T-cell (primary cell): Measurements from ENCODE around the gene UNG. TPM values are rescaled to one million over a fixed set of nuclear protein-coding genes. Genes with fewer than 3 reads are reported as not detected.

Source experiments
- ATAC-seq, 4 experiments: fragments of 200-7000 bp in 3 of 4; fragments of 150-1000 bp in 1 of 4; cut with Tn5 transposase; replicated peaks in 1 of 4; 1 replicate in 3 of 4; 2 replicates in 1 of 4; pipeline ENCODE4 v1.10.0; 2021; ENCODE audit warnings: moderate library complexity in 3 of 4, mild to moderate bottlenecking in 2 of 4, moderate number of reproducible peaks in 1 of 4
- CTCF ChIA-PET, 2 donors: fragments of 300-600 bp; sonication (Branson Sonifier 250); formaldehyde crosslinking; loops; one replicate each; lab custom pipeline; 2022; ENCODE audit warnings: antibody characterized with exemption in 2 of 2; lab: Charles Lee
- POLR2A ChIA-PET, 2 donors: fragments of 300-600 bp; sonication (Branson Sonifier 250); formaldehyde crosslinking; loops; one replicate each; lab custom pipeline; 2022; ENCODE audit warnings: antibody characterized with exemption in 2 of 2; lab: Charles Lee
- DNase-seq, 35 experiments: peaks; one replicate each; pipeline versions ENCODE4 v3.0.0 to v3.0.0-alpha.2; 2013 to 2023
- H3K27ac ChIP-seq: one replicate; pipeline ENCODE4 v1.5.1; 2013; ENCODE audit warnings: low read length
- H3K27me3 ChIP-seq, 2 experiments: replicated peaks in 1 of 2; 1 replicate in 1 of 2; 2 replicates in 1 of 2; pipeline versions ENCODE4 v1.6.1 to v1.7.0; 2013; ENCODE audit warnings: low read length in 1 of 2, mixed read lengths in 1 of 2; ENCODE audit not compliant: control insufficient read depth in 2 of 2, insufficient read depth in 2 of 2; ENCODE audit errors: extremely low read depth in 1 of 2
- H3K36me3 ChIP-seq, 2 donors: 1 replicate in 1 of 2; 2 replicates in 1 of 2; pipeline versions ENCODE4 v1.6.1 to v1.7.0; 2013; ENCODE audit warnings: low read length in 1 of 2; ENCODE audit not compliant: control insufficient read depth in 2 of 2, insufficient read depth in 1 of 2; ENCODE audit errors: extremely low read depth in 1 of 2
- H3K4me1 ChIP-seq, 2 experiments: 1 replicate in 1 of 2; 2 replicates in 1 of 2; pipeline versions ENCODE4 v1.6.1 to v1.7.0; 2013; ENCODE audit warnings: low read length in 2 of 2, mixed read lengths in 1 of 2; ENCODE audit not compliant: insufficient read depth in 2 of 2, control insufficient read depth in 1 of 2; ENCODE audit errors: extremely low read depth in 1 of 2
- H3K4me3 ChIP-seq, 2 donors: 1 replicate in 1 of 2; 2 replicates in 1 of 2; pipeline versions ENCODE4 v1.5.1 to v1.7.0; 2013; ENCODE audit warnings: mild to moderate bottlenecking in 2 of 2, low read length in 1 of 2, moderate library complexity in 1 of 2; ENCODE audit not compliant: control insufficient read depth in 1 of 2; ENCODE audit errors: extremely low read depth in 1 of 2
- H3K9me3 ChIP-seq: 2 replicates; pipeline ENCODE4 v1.7.0; 2013
- H3K27ac Mint-ChIP-seq, 2 donors: one replicate each; pipeline ENCODE4 v1.8.0; 2020 to 2021; ENCODE audit warnings: mild to moderate bottlenecking in 2 of 2, mixed read lengths in 2 of 2
- H3K27me3 Mint-ChIP-seq, 2 donors: one replicate each; pipeline ENCODE4 v1.8.0; 2021 to 2022; ENCODE audit warnings: mixed read lengths in 2 of 2
- H3K36me3 Mint-ChIP-seq: one replicate; pipeline ENCODE4 v1.8.0; 2021; ENCODE audit warnings: mixed read lengths
- H3K4me1 Mint-ChIP-seq, 3 donors: one replicate each; pipeline ENCODE4 v1.8.0; 2020 to 2022; ENCODE audit warnings: mixed read lengths in 3 of 3, mild to moderate bottlenecking in 1 of 3
- H3K4me3 Mint-ChIP-seq, 3 donors: one replicate each; pipeline ENCODE4 v1.8.0; 2020 to 2022; ENCODE audit warnings: mild to moderate bottlenecking in 3 of 3, mixed read lengths in 3 of 3, moderate library complexity in 3 of 3
- H3K9me3 Mint-ChIP-seq, 3 donors: one replicate each; pipeline ENCODE4 v1.8.0; 2020 to 2022; ENCODE audit warnings: mixed read lengths in 3 of 3
- WGBS: methylation state at CpG from one replicate; pipeline ENCODE4 v1.1.5; 2013; ENCODE audit warnings: missing lambda C conversion rate; ENCODE audit not compliant: insufficient coverage; 5-methylcytosine and 5-hydroxymethylcytosine counted together
- total RNA-seq, 35 experiments: library from RNA in 6 of 35; stranded (reverse) in 6 of 35; fragments of 120-200 nt in 1 of 35; gene quantifications; one replicate each; pipeline versions ENCODE4 v1.2.1 to v1.2.4 and lab custom pipeline; 2013 to 2026

Gene UNG
- total RNA-seq, 5 donors from 2014 or later (not counting 1 experiment from before 2014, with no cell fraction given): 8.7 to 19.7 (median 16.8) TPM

- ATAC-seq: no peak
- WGBS: 88% methylated on average over 1 of the region's 3 CpGs
- Histone ChIP-seq H3K4me1 (no peaks in the 10 kb centered on the region), H3K4me3 (no peak overlapping the region), H3K27ac (no peak overlapping the region), H3K27me3 (no peaks in the 10 kb centered on the region), H3K36me3 (peaks cover 10 to 18% of the 10 kb centered on the region in 2 donors), H3K9me3 (no peaks in the 10 kb centered on the region)
- DNase-seq: no peak
- H3K4me1 Mint-ChIP-seq: peaks cover 0 to 4% (median 3%) of the 10 kb centered on the region in 3 donors
- H3K27me3 Mint-ChIP-seq: no peaks in the 10 kb centered on the region
- POLR2A ChIA-PET: no interaction called here
- H3K27ac Mint-ChIP-seq: no peak overlapping the region
- H3K4me3 Mint-ChIP-seq: no peak overlapping the region
- no peaks in the 10 kb centered on the region for H3K9me3 Mint-ChIP-seq
- peaks cover 36% of the 10 kb centered on the region for H3K36me3 Mint-ChIP-seq
- CTCF ChIA-PET: interaction anchor here in 1 of 2 donors (0.6 to 0.7 kb wide), 2 partner anchors 49 to 255 kb away, joined by 4 to 10 read pairs; no protein-coding TSS in a partner anchor
Observed at GRCh38 chr12:109064143-109064542, 33.3 kb upstream of the UNG start.

DNA sequence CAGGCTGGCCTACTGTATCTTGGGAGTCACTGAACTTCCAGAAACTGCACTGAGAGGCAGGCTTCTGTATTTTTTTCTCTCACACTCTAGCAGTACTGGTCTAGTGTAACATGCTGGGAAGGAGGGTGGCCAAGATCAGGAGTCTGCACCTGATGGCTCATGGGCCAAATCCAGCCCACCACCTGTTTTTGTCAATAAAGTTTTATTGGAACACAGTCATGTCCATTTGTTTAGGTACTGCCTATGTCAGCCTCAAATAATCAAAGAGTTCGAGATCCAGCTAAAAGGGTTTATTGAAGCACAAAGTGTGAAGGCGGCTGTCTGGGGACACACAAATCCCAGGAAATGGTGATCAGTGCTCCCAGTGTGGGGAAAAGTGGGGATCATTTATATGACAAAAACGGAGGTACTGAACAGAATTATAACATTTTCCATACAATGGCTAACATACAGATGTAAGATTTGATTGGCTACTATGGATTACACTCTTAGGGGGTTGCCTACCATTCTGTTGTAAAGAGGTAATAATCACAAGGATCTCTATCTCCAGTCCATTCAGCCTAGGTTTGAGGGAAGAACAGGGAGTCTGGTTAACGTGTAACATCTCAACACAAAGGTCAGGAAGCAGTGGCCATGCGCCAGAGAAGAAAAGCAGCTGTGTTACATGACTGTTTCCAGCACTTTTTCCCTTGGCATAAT, 32.1 kb upstream of the UNG start:
- no peak overlapping the region for H3K27ac Mint-ChIP-seq
- no peaks in the 10 kb centered on the region for H3K27me3 Mint-ChIP-seq
- ATAC-seq: no peak
- Histone ChIP-seq H3K4me3 (no peak overlapping the region), H3K9me3 (no peaks in the 10 kb centered on the region), H3K4me1 (no peaks in the 10 kb centered on the region), H3K27ac (no peak overlapping the region), H3K36me3 (peaks cover 10 to 27% of the 10 kb centered on the region in 2 donors), H3K27me3 (no peaks in the 10 kb centered on the region)
- peaks cover 0 to 4% (median 3%) of the 10 kb centered on the region in 3 donors for H3K4me1 Mint-ChIP-seq
- ChIA-PET POLR2A (interaction anchor here in 1 of 2 donors (0.6 kb wide), 1 partner anchor 1029 kb away, joined by 3 read pairs; no protein-coding TSS in a partner anchor), CTCF (no interaction called here)
- H3K9me3 Mint-ChIP-seq: no peaks in the 10 kb centered on the region
- peaks cover 43% of the 10 kb centered on the region for H3K36me3 Mint-ChIP-seq
- no peak overlapping the region for H3K4me3 Mint-ChIP-seq
- no peak for DNase-seq
- WGBS: 92% methylated on average over 3 of the region's 5 CpGs

DNA sequence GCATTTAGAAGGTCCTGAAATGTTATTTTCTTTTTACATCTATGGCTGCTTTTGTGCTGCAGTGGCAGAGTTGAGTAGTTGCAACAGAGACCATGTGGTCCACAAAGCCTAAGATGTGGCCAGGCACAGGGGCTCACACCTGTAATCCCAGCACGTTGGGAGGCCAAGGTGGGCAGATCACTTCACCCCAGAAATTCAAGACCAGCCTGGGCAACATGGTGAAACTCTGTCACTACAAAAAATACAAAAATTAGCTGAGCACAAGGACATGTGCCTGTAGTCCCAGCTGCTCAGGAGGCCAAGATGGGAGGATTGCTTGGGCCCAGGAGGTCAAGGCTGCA, 31.6 kb upstream of the UNG start:
- WGBS: no CpG with 5 or more reads among the region's 1 CpG
- Histone ChIP-seq H3K36me3 (peaks cover 10 to 27% of the 10 kb centered on the region in 2 donors), H3K27me3 (no peaks in the 10 kb centered on the region), H3K27ac (no peak overlapping the region), H3K4me1 (no peaks in the 10 kb centered on the region), H3K4me3 (no peak overlapping the region), H3K9me3 (no peaks in the 10 kb centered on the region)
- Mint-ChIP-seq H3K27ac (no peak overlapping the region), H3K4me3 (no peak overlapping the region), H3K36me3 (peaks cover 47% of the 10 kb centered on the region), H3K9me3 (no peaks in the 10 kb centered on the region), H3K27me3 (no peaks in the 10 kb centered on the region), H3K4me1 (peaks cover 0 to 4% (median 3%) of the 10 kb centered on the region in 3 donors)
- ATAC-seq: no peak
- POLR2A ChIA-PET: no interaction called here
- no peak for DNase-seq
- CTCF ChIA-PET: no interaction called here

DNA sequence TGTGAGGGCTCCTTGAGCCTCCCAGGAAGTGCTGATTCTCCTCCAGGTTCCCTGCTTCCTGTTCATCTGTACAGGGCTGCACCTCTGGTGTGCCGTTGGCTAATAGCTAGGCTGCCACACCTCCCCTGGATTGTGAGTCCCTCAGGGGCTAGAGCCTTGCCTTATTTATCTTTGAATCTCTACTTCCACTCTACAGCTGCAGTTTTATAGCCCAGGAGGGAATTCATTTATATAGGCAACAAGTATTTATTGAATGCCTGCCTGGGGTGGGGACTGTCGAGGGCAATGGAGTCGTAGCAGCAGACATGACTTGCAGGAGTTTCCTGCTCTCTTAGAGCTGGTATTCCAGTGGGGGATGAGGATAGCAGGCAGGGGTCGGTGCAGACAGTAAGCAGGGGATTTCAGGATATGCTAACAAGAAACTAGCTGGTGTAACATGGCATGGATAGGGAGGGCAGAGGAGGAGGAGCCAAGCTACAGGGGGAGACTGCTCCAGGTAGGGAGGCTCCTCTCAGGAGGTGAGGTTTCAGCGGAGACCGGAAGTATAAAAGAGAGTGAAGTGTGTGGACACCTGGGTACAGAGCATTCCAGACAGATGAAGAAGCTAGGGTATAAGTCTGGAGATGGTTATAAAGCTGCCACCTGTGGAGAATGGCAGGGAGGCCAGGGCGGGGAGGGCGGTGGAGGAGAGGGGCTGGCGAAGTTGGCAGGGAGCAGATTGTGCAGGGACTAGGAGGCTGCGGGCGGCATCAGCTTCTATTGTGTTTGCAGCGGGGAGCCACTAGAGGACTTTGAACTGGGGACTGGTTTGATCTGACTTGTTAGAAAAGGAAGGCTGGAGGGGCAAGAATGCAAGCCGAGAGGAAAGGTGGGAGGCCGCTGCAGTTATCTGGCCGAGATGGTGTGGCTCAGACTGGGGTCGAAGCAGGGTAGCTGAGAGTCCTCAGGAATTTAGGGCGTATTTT, 27.8 kb upstream of the UNG start:
- WGBS: 95% methylated on average over 14 of the region's 17 CpGs
- POLR2A ChIA-PET: no interaction called here
- H3K36me3 Mint-ChIP-seq: peaks cover 56% of the 10 kb centered on the region
- H3K27me3 Mint-ChIP-seq: no peaks in the 10 kb centered on the region
- H3K27ac ChIP-seq: no peak overlapping the region
- H3K9me3 ChIP-seq: no peaks in the 10 kb centered on the region
- no peaks in the 10 kb centered on the region for H3K4me1 ChIP-seq
- no peaks in the 10 kb centered on the region for H3K4me1 Mint-ChIP-seq
- peak overlapping the region in 1 of 2 donors; percentile 22 for H3K27ac Mint-ChIP-seq
- no peak overlapping the region for H3K4me3 ChIP-seq
- H3K4me3 Mint-ChIP-seq: no peak overlapping the region
- H3K27me3 ChIP-seq: no peaks in the 10 kb centered on the region
- CTCF ChIA-PET: no interaction called here
- ATAC-seq: no peak
- DNase-seq: no peak
- H3K36me3 ChIP-seq: peaks cover 14 to 41% of the 10 kb centered on the region in 2 donors
- no peaks in the 10 kb centered on the region for H3K9me3 Mint-ChIP-seq

- H3K36me3 Mint-ChIP-seq: peaks cover 69% of the 10 kb centered on the region
- no peaks in the 10 kb centered on the region for H3K4me1 ChIP-seq
- H3K27me3 ChIP-seq: no peaks in the 10 kb centered on the region
- H3K36me3 ChIP-seq: peaks cover 4 to 25% of the 10 kb centered on the region in 2 donors
- no peaks in the 10 kb centered on the region for H3K4me1 Mint-ChIP-seq
- H3K9me3 ChIP-seq: no peaks in the 10 kb centered on the region
- peaks cover 5 to 10% (median 6%) of the 10 kb centered on the region in 3 donors for H3K9me3 Mint-ChIP-seq
- POLR2A ChIA-PET: no interaction called here
- DNase-seq: no peak
- no peak for ATAC-seq
- no peak overlapping the region for H3K4me3 ChIP-seq
- no peak overlapping the region for H3K27ac Mint-ChIP-seq
- H3K27ac ChIP-seq: no peak overlapping the region
- no peaks in the 10 kb centered on the region for H3K27me3 Mint-ChIP-seq
- CTCF ChIA-PET: no interaction called here
- H3K4me3 Mint-ChIP-seq: no peak overlapping the region
Observed at GRCh38 chr12:109074866-109075265, 22.5 kb upstream of the UNG start.

DNA sequence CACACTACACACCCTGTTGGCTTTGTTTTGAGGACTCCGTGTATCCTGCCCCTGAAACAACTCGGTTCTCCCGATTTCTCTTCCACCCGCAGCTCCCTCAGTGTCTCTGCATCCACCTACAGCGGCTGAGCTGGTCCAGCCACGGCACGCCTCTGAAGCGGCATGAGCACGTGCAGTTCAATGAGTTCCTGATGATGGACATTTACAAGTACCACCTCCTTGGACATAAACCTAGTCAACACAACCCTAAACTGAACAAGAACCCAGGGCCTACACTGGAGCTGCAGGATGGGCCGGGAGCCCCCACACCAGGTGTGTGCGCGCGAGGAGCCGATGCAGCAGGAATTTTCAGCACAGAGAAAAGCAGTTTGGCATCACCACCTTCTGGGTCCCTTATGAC, 14.6 kb upstream of the UNG start:
- H3K4me3 Mint-ChIP-seq: no peak overlapping the region
- peaks cover 70% of the 10 kb centered on the region for H3K36me3 Mint-ChIP-seq
- peaks cover 5 to 13% (median 6%) of the 10 kb centered on the region in 3 donors for H3K9me3 Mint-ChIP-seq
- 95% methylated on average over 12 of the region's 14 CpGs for WGBS
- ATAC-seq: no peak
- Histone ChIP-seq H3K36me3 (peaks cover 10 to 63% of the 10 kb centered on the region in 2 donors), H3K27me3 (no peaks in the 10 kb centered on the region), H3K4me3 (no peak overlapping the region), H3K27ac (no peak overlapping the region), H3K9me3 (no peaks in the 10 kb centered on the region), H3K4me1 (no peaks in the 10 kb centered on the region)
- H3K27me3 Mint-ChIP-seq: no peaks in the 10 kb centered on the region
- no peak for DNase-seq
- no peak overlapping the region for H3K27ac Mint-ChIP-seq
- H3K4me1 Mint-ChIP-seq: no peaks in the 10 kb centered on the region
- CTCF ChIA-PET: interaction anchor here in 1 of 2 donors (0.6 kb wide), 1 partner anchor 45 kb away, joined by 4 read pairs; no protein-coding TSS in a partner anchor
- POLR2A ChIA-PET: no interaction called here
